WI38 (cell line): ENCODE data around the gene KRTAP24-1.

ENCODE experiments used
- H3K4me3 ChIP-seq: 2 replicates; pipeline ENCODE4 v1.5.1; 2011; ENCODE audit warnings: low read depth, mild to moderate bottlenecking, control low read depth, low read length
- TF ChIP-seq, protein P1 (sequence below): IDR thresholded peaks from 2 replicates; pipeline ENCODE4 v1.5.1; 2012; ENCODE audit warnings: low read depth, mild to moderate bottlenecking, control low read depth, low read length

Gene KRTAP24-1

DNA sequence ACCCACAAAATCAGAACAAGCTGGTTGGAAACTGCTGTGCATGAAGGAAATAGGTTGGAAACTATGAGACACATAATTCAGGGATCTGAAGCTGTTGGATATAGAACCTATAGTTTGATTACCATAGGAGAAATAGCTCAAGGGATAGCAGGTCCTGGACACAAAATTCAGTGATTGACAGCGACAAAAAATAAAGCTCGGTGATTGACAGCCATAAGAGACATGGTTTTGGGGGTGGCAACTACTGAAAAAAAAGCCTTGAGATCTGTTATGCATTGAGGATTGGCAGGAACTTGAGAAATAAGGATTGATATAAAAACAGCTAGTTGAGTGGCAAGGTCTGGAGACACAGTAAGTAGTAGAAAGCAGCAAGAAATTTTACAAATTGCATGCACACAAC lies 6.5 kb upstream of the KRTAP24-1 start, which contains the start of gene KRTAP25-1:
Gene KRTAP25-1, minus strand, starts transcription at position 300 of the 400 bp plus-strand sequence. Its CDS starts 24 bp downstream, at position 276.
- H3K4me3 ChIP-seq, result no peak within 1 kb of the TSS
- TF ChIP-seq, protein P1, sequence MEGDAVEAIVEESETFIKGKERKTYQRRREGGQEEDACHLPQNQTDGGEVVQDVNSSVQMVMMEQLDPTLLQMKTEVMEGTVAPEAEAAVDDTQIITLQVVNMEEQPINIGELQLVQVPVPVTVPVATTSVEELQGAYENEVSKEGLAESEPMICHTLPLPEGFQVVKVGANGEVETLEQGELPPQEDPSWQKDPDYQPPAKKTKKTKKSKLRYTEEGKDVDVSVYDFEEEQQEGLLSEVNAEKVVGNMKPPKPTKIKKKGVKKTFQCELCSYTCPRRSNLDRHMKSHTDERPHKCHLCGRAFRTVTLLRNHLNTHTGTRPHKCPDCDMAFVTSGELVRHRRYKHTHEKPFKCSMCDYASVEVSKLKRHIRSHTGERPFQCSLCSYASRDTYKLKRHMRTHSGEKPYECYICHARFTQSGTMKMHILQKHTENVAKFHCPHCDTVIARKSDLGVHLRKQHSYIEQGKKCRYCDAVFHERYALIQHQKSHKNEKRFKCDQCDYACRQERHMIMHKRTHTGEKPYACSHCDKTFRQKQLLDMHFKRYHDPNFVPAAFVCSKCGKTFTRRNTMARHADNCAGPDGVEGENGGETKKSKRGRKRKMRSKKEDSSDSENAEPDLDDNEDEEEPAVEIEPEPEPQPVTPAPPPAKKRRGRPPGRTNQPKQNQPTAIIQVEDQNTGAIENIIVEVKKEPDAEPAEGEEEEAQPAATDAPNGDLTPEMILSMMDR, result no peak

DNA sequence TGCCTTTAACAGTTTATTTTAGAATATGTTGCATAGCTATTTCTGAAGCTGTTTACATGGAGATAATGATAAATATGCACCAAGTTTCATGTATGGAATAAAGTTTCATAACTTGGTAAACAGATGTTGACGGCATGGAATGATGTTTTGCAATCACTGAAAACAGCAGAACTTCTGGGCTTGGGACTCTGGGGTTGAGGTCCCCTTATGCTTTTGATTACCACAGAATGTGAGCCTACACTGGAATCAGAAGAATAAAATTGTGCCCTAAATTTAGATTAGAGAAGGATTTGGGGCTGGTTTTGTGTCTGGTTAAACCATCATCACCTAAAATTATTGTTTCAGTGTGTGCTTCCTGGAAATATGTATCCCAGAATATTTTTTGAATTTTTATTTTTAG lies 11.1 kb downstream of the KRTAP24-1 start:
- no peak overlapping the region for H3K4me3 ChIP-seq
- TF ChIP-seq, protein P1, result no peak

DNA sequence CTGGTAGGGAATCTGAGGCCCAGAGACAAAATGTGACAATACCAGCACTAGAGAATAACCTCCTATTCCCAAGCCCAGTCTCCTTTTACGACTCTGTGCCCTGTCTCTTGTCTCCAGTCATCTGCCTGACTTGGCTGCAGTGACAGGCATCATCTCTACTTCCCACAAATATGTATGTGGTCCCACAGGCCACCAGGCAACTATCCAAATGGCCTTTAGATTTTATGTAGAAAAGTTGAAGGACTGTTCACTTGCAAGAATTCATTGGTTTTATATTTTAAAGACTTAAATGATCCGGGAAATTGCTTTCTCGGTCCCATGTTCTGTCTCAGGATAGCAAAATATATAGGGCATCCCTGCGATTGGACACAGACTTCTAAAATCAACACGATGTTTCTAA lies 11.6 kb downstream of the KRTAP24-1 start:
- TF ChIP-seq, protein P1, result no peak
- no peak overlapping the region for H3K4me3 ChIP-seq

DNA sequence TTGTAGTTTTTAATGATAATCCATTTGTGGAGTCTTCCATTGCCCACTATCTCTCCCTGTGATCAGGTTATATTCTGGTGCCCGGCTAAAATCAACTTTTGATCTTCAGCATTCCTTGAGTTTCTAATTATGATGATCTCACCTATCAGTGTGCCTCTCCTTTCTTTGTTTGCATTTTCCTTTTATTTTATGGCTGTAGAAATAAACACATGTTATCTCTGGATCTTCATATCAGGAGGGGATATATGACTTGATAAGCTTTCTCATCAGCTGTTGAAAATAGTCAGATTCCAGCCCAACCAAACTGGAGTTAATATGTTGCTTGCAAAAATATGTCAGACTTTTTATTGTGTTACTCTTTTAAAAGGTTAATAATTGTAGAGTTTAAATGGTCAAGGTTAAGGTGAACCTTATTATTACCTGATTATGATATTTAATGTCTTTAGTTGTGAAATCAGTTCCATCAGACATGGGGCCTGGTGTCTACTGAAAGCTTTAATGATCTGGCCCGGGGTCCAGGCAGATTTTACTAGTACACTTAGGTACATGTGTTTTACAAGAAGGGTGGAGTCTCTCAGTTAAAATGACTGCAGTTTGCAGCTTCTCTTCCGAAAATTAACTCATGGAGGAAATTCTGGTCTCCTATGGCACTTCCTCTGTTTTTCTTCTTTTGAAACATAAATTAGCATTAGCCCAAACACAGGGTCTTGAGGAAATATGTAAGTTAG lies 12.8 kb downstream of the KRTAP24-1 start:
- TF ChIP-seq, protein P1, result no peak
- H3K4me3 ChIP-seq, result no peak overlapping the region

DNA sequence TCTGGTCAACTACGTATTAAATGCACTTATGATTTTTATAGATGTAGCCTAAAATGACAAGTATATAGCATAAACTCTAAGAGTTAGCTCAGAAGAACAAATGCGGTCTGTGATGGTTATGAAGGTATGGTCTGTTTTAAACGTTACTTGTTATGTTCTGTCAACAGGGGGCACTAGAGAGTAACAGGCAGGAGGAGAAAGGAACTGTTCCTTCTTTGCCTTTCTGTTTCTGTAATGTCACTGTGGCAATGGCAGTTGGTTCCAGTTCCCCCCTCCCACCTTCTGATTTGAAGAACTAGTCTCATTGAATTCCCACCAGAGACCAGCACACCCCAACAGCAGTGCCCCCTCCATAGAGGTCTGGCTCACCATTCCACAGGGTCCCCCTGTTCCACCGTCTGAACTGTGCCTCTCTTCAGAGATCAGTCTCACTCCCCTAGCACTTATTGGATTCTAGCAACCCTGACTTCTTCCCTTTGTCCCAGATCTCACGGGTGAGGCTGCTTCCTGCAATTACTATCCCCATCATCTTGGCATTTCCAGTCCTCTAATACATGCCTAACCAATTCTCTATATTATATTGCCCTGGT lies 14.0 kb downstream of the KRTAP24-1 start:
- no peak overlapping the region for H3K4me3 ChIP-seq
- TF ChIP-seq, protein P1, result no peak

DNA sequence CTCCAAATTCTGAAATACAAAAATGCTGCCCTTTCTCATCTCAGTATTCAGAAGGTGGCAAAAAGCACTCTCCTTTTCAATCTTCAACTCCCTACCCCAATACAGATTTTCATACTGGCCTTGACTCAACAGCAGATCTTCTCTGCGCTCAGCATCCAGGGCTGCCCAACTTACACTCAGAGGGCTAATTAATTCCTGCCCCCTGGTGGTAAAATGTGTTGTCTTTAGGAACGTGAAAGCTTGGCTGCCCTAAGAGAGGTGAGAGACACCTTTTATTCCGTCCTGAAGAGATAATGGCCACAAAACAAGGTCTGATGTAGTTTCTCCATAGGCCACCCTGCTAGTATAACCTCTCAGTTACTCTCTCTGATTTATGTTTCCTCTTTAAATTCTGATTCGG lies 25.0 kb downstream of the KRTAP24-1 start:
- TF ChIP-seq, protein P1, result no peak
- H3K4me3 ChIP-seq, result no peak overlapping the region

DNA sequence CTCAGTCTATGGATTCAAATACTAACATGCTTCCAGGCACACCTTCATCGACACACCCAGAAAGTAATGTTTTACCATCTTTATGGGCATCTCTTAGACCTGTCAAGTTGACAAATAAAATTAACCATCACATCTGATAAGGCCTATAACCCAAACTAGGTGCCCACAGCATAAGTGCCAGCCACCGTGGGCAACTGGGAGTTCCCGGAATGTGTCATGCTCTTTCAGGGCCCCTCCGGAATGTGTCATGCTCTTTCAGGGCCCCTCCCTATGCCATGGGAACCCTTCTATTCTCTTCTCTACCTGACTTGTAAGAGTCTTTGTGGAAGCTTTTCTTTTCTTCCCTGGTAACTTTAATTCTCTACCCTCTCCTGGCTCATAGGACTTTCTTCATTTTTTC lies 26.6 kb downstream of the KRTAP24-1 start:
- TF ChIP-seq, protein P1, result no peak

More for the DNA sequence above, 26.6 kb downstream of the KRTAP24-1 start:
- H3K4me3 ChIP-seq, result no peak overlapping the region
